ENCODE measurements around the gene HOXB5.

The HOXB5 gene

DNA sequence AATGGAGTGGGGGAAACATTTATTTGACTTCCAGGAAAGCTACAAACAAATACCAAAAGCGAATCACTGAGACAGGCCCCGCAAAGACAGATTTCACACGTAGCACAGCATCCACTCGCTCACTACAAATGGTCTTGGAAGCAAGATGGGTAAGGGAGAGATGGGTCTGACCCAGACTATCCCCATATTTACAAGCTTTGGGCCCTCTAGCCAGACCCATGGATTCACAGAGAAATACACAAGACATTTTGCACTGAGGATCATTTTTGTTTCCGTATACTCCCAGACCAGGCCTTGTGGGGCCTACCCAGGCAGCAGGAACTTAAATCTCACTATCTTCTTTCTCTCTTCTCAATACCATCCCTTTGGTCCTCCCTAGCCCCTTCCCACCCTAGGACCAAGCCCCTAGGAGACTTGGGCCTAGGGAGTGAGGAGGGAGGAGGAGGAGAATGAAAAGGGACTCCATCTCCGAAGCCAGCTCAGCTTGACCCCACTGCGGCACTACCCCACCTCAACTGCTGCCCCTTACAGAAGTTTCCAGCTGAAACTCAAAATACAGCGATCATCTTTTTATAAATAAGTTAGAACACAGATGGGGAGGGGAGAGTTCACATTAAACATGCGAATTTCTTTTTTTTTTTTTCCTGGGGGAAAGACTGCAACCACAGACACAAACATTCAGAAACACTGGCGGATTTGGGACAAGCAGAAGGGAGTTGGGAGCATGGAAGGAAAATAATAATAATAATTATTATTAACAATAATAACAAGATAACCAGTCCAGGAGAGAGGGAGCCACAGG is 2.1 kb downstream of the HOXB5 start:
- no peak for DNase-seq
- H3K23ac ChIP-seq (ENCODE audit: low read length in 2 of 2) = peak overlapping the region; percentile 15 to 100
- H3K27me3 ChIP-seq (ENCODE audit: control insufficient read depth in 1 of 2, insufficient read depth in 1 of 2, low read length in 2 of 2) = peaks cover 0 to 4% of the 10 kb centered on the region in 2 experiments
- H3K9ac ChIP-seq (ENCODE audit: low read length) = peak overlapping the region; percentile 98
- H3K4ac ChIP-seq (ENCODE audit: low read depth in 1 of 2, low read length in 2 of 2) = peak overlapping the region; percentile 96 to 98
- peak overlapping the region in 1 of 2 experiments; percentile 97 for H3K14ac ChIP-seq (ENCODE audit: low read length in 2 of 2)
- peak overlapping the region; percentile 83 for H2BK15ac ChIP-seq (ENCODE audit: low read depth, poor library complexity, severe bottlenecking)
- H4K8ac ChIP-seq (ENCODE audit: low read length) = peak overlapping the region; percentile 93
- peaks cover 30 to 33% of the 10 kb centered on the region in 2 experiments for H3K36me3 ChIP-seq (ENCODE audit: control insufficient read depth in 1 of 2, insufficient read depth in 2 of 2, low read depth in 1 of 2, low read length in 2 of 2)
- peaks cover 5% of the 10 kb centered on the region for H3K79me1 ChIP-seq (replicated peaks; ENCODE audit: low read length, poor library complexity, severe bottlenecking)
- H2BK5ac ChIP-seq (ENCODE audit: low read depth, low read length, poor library complexity, severe bottlenecking) = no peak overlapping the region
- H4K91ac ChIP-seq (ENCODE audit: low read length) = peak overlapping the region; percentile 87
- H3K4me1 ChIP-seq (ENCODE audit: control insufficient read depth, insufficient read depth, low read depth, low read length) = peaks cover 48% of the 10 kb centered on the region
- no peak overlapping the region for H2AFZ ChIP-seq (ENCODE audit: low read depth, low read length)
- H3K4me3 ChIP-seq (ENCODE audit: insufficient read depth in 1 of 2, low read depth in 1 of 2, low read length in 2 of 2) = peak overlapping the region in 1 of 2 experiments; percentile 80
- peak overlapping the region; percentile 91 to 96 for H3K18ac ChIP-seq (ENCODE audit: low read depth in 1 of 2, low read length in 2 of 2)
- H2AK5ac ChIP-seq (ENCODE audit: low read length, severe bottlenecking) = peak overlapping the region; percentile 82
- no peaks in the 10 kb centered on the region for H3K9me3 ChIP-seq (ENCODE audit: control insufficient read depth, low read length)
- peak overlapping the region; percentile 49 to 97 for H2BK12ac ChIP-seq (ENCODE audit: low read length in 2 of 2)
- no peak overlapping the region for H3K4me2 ChIP-seq (ENCODE audit: low read length, poor library complexity, severe bottlenecking)
- peak overlapping the region; percentile 87 for H2BK120ac ChIP-seq (ENCODE audit: low read depth, low read length)
- H3K27ac ChIP-seq (ENCODE audit: low read length, poor library complexity, severe bottlenecking) = no peak overlapping the region
- WGBS = 18% methylated on average over 5 of the region's 10 CpGs

GRCh38 chr17:48590607-48591161 is 2.9 kb downstream of the HOXB5 start:
- Histone ChIP-seq H3K4me2 (ENCODE audit: low read length, poor library complexity, severe bottlenecking) (peak overlapping the region; percentile 36), H2BK120ac (ENCODE audit: low read depth, low read length) (peak overlapping the region; percentile 87), H3K14ac (ENCODE audit: low read length in 2 of 2) (peak overlapping the region in 1 of 2 experiments; percentile 35), H3K4ac (ENCODE audit: low read depth in 1 of 2, low read length in 2 of 2) (peak overlapping the region; percentile 96 to 98), H4K91ac (ENCODE audit: low read length) (peak overlapping the region; percentile 88), H2AFZ (ENCODE audit: low read depth, low read length) (no peak overlapping the region), H3K4me3 (ENCODE audit: insufficient read depth in 1 of 2, low read depth in 1 of 2, low read length in 2 of 2) (peak overlapping the region in 1 of 2 experiments; percentile 96), H3K79me1 (replicated peaks; ENCODE audit: low read length, poor library complexity, severe bottlenecking) (peaks cover 5% of the 10 kb centered on the region), H3K9me3 (ENCODE audit: control insufficient read depth, low read length) (no peaks in the 10 kb centered on the region), H3K27ac (ENCODE audit: low read length, poor library complexity, severe bottlenecking) (peak overlapping the region; percentile 31), H3K9ac (ENCODE audit: low read length) (peak overlapping the region; percentile 98), H3K23ac (ENCODE audit: low read length in 2 of 2) (peak overlapping the region in 1 of 2 experiments; percentile 87), H2AK5ac (ENCODE audit: low read length, severe bottlenecking) (peak overlapping the region; percentile 69), H2BK12ac (ENCODE audit: low read length in 2 of 2) (peak overlapping the region; percentile 49 to 93), H3K4me1 (ENCODE audit: control insufficient read depth, insufficient read depth, low read depth, low read length) (peaks cover 43% of the 10 kb centered on the region), H2BK15ac (ENCODE audit: low read depth, poor library complexity, severe bottlenecking) (peak overlapping the region; percentile 83), H3K18ac (ENCODE audit: low read depth in 1 of 2, low read length in 2 of 2) (peak overlapping the region; percentile 91 to 99), H4K8ac (ENCODE audit: low read length) (peak overlapping the region; percentile 93), H3K27me3 (ENCODE audit: control insufficient read depth in 1 of 2, insufficient read depth in 1 of 2, low read length in 2 of 2) (peaks cover 0 to 4% of the 10 kb centered on the region in 2 experiments), H3K36me3 (ENCODE audit: control insufficient read depth in 1 of 2, insufficient read depth in 2 of 2, low read depth in 1 of 2, low read length in 2 of 2) (peaks cover 24 to 25% of the 10 kb centered on the region in 2 experiments), H2BK5ac (ENCODE audit: low read depth, low read length, poor library complexity, severe bottlenecking) (peak overlapping the region; percentile 74)
- DNase-seq = no peak

- Histone ChIP-seq H3K9me3 (ENCODE audit: control insufficient read depth, low read length) (no peaks in the 10 kb centered on the region), H3K4me1 (ENCODE audit: control insufficient read depth, insufficient read depth, low read depth, low read length) (peaks cover 38% of the 10 kb centered on the region), H3K4me3 (ENCODE audit: insufficient read depth in 1 of 2, low read depth in 1 of 2, low read length in 2 of 2) (peak within 1 kb of the TSS; percentile 33 to 96), H2BK15ac (ENCODE audit: low read depth, poor library complexity, severe bottlenecking) (peak within 1 kb of the TSS; percentile 83), H2AFZ (ENCODE audit: low read depth, low read length) (no peak within 1 kb of the TSS), H3K4ac (ENCODE audit: low read depth in 1 of 2, low read length in 2 of 2) (peak within 1 kb of the TSS; percentile 96 to 98), H2AK5ac (ENCODE audit: low read length, severe bottlenecking) (peak within 1 kb of the TSS; percentile 69), H3K4me2 (ENCODE audit: low read length, poor library complexity, severe bottlenecking) (peak within 1 kb of the TSS; percentile 62), H3K36me3 (ENCODE audit: control insufficient read depth in 1 of 2, insufficient read depth in 2 of 2, low read depth in 1 of 2, low read length in 2 of 2) (peaks cover 18% of the 10 kb centered on the region in 2 experiments), H3K9ac (ENCODE audit: low read length) (peak within 1 kb of the TSS; percentile 98), H3K14ac (ENCODE audit: low read length in 2 of 2) (peak within 1 kb of the TSS; percentile 68 to 70), H4K91ac (ENCODE audit: low read length) (peak within 1 kb of the TSS; percentile 88), H3K23ac (ENCODE audit: low read length in 2 of 2) (peak within 1 kb of the TSS; percentile 15 to 87), H2BK120ac (ENCODE audit: low read depth, low read length) (peak within 1 kb of the TSS; percentile 87), H2BK12ac (ENCODE audit: low read length in 2 of 2) (peak within 1 kb of the TSS; percentile 49 to 93), H3K18ac (ENCODE audit: low read depth in 1 of 2, low read length in 2 of 2) (peak within 1 kb of the TSS; percentile 91 to 99), H3K79me1 (replicated peaks; ENCODE audit: low read length, poor library complexity, severe bottlenecking) (peaks cover 5% of the 10 kb centered on the region), H3K27ac (ENCODE audit: low read length, poor library complexity, severe bottlenecking) (peak within 1 kb of the TSS; percentile 39), H3K27me3 (ENCODE audit: control insufficient read depth in 1 of 2, insufficient read depth in 1 of 2, low read length in 2 of 2) (peaks cover 0 to 4% of the 10 kb centered on the region in 2 experiments), H4K8ac (ENCODE audit: low read length) (peak within 1 kb of the TSS; percentile 93), H2BK5ac (ENCODE audit: low read depth, low read length, poor library complexity, severe bottlenecking) (peak within 1 kb of the TSS; percentile 74)
- WGBS = 1% methylated on average over 15 of the region's 23 CpGs
- peak; percentile 91 for DNase-seq
These were observed 3.6 kb downstream of the HOXB5 start, which contains the start of gene HOXB3 for GRCh38 chr17:48589831-48590606. HOXB3 (minus strand) TSS chr17:48590241; CDS start chr17:48552474, 37,767 bp downstream.
